ENCODE measurements around the gene DCAF7.

- TF ChIP-seq, protein P1, sequence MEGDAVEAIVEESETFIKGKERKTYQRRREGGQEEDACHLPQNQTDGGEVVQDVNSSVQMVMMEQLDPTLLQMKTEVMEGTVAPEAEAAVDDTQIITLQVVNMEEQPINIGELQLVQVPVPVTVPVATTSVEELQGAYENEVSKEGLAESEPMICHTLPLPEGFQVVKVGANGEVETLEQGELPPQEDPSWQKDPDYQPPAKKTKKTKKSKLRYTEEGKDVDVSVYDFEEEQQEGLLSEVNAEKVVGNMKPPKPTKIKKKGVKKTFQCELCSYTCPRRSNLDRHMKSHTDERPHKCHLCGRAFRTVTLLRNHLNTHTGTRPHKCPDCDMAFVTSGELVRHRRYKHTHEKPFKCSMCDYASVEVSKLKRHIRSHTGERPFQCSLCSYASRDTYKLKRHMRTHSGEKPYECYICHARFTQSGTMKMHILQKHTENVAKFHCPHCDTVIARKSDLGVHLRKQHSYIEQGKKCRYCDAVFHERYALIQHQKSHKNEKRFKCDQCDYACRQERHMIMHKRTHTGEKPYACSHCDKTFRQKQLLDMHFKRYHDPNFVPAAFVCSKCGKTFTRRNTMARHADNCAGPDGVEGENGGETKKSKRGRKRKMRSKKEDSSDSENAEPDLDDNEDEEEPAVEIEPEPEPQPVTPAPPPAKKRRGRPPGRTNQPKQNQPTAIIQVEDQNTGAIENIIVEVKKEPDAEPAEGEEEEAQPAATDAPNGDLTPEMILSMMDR (conservative IDR thresholded peaks at IDR 0.05) = no peak
- TF ChIP-seq ZFX (IDR thresholded peaks at IDR 0.05) = no peak
Measured at GRCh38 chr17:63613663-63614062, 63.4 kb downstream of the DCAF7 start.
